NCI-H1417 (cell line): ENCODE data around the gene PTPRG.

Experiments used
- DNase-seq, 3 experiments: peaks; one replicate each; lab custom pipeline; 2025; lab: John Stamatoyannopoulos, UW

Gene PTPRG

DNA sequence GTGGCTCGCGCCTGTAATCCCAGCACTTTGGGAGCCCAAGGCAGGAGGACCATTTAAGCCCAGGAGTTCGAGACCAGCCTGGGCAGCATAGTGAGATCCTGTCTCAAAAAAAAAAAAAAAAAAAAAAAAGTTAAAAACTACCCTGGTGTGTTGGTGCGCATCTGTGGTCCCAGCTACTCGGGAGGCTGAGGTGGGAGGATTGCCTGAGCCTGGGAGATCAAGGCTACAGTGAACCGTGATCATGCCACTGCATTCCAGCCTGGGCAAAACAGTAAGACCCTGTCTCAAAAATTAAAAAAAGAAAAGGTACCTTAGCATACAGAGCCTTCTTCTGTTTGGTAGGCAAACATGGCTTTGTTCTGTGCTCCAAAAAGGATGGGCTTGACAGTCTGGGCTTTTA is 57.5 kb downstream of the PTPRG start:
- no peak for DNase-seq

DNA sequence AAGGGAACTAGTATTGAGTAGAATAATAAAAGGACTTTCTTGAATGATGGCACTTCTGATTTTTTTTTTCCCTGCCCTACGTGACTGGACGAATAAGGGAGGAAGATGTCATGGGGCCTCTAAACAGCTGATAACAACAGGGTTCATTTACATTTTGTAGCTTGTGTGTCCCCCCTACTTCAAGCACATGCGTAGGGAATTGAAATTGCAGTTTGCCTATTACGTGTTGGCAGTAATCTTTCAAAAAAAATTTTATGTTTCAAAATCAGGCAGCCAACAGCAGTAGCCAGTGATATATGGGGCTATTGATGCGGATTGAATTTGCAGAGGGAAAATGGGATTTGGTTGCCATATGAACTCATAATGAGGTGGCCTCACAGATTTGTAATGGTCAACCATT is 58.7 kb downstream of the PTPRG start:
- no peak for DNase-seq

DNA sequence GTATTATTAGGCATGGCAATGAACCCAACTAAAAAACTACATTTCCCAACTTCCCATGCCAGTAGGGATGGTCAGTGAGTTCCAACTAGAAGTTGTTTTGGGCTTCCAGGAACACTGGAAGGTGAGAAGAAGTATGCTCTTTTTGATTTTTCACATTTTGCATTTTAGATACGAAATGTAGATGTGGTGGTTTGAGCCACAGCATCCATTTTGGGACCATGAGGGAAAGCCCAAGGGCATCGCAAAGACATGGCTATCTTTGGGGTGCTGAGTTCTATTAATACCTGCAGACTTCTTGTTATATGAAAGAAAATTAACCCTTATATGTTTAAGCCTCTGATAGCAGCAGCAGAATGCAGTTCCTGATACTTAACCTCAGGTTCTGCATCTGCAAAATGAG is 62.9 kb downstream of the PTPRG start:
- no peak for DNase-seq

DNA sequence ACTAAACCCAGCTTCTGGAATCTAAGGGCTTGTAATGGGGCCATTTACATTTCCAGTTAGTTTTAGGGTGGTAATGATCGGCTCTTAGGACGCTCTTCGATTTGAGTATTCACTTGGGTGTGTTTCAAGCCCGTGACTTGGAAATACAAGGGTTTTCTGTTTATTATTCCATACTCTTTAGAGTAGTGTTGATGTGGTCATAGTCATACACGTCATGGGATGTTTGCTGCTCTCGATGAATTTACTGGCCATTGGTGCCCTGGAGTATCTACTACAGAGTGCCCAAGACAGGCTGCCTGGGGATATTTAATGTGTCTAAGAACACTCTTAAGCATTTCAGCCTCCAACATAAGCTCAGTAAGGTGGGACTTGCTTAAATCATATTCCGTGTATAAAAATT is 64.1 kb downstream of the PTPRG start:
- no peak for DNase-seq

DNA sequence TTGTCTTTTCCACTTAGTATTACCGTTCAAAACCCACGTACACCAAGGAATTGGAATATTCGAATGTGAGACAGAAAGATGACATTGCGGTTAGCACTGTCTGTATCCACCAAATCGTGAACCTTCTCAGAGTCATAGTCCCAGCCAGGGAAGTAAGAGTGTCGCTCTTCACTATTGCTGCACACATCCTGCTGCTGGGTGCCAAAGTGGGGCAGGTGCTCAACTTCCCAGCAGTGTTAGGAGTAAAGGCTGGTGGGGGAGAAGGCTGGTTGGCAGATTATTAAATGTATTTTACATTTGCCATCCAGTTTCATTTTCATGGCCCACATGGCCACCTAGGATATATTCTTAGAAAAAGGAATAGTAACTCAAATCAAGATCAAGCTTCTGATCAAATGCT is 65.1 kb downstream of the PTPRG start:
- DNase-seq: no peak

DNA sequence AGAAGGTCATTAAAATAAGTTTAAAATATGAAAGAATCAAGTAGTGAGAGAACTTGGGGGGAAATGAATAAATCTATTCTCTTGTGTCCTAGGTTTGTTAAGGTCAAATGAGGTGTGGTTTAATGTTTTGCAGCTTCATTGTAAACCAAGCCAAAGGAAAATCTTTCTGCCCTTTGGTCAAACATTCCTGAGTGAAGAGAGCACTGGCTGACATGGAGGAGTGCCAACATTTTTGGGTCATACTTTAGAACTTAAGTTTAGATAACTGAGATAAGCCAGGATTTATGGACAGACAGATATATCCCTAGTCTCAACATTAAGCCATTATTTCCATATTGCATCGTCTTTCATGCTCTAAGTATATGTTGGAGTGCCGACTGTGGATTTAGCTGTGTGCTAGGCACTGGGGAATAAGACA is 66.4 kb downstream of the PTPRG start:
- DNase-seq: no peak

DNA sequence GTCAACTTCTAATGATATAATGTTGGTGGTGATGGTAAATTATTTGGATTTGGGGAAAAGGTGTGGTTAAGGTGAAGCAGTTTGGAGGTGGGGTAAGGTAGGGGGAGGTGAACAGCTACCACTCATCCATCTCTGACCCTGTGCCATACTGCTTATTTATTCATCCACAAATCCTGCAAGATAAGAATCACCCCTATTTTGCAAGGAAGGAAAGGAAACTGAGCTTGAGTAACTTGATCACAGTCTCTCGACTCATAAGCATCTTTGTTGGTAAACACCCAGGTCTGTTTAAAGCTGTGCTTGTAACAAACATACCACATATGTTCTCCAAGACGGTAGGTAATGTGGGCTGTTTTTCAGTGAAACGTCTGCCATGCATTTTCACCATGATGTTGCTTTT is 67.3 kb downstream of the PTPRG start:
- no peak for DNase-seq

DNA sequence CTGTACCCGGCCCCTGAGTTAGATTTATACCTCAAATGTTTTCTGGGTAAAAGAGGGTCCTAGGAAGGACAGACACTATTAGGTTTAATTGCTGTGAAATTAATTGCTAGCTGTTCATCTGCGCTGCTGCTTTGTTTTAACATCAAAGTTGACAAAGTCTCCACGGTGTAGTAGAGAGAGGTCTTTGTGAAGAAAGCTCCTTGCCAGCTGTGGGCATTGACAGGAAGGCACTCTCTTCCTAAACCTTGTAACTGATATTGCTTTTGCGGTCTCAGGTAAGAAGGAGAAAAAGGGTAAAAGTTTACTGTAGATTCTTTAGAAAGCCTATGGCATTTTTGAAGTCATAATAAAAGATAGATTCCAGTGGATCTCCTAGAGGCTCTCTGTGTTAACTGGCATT is 68.1 kb downstream of the PTPRG start:
- DNase-seq: no peak

DNA sequence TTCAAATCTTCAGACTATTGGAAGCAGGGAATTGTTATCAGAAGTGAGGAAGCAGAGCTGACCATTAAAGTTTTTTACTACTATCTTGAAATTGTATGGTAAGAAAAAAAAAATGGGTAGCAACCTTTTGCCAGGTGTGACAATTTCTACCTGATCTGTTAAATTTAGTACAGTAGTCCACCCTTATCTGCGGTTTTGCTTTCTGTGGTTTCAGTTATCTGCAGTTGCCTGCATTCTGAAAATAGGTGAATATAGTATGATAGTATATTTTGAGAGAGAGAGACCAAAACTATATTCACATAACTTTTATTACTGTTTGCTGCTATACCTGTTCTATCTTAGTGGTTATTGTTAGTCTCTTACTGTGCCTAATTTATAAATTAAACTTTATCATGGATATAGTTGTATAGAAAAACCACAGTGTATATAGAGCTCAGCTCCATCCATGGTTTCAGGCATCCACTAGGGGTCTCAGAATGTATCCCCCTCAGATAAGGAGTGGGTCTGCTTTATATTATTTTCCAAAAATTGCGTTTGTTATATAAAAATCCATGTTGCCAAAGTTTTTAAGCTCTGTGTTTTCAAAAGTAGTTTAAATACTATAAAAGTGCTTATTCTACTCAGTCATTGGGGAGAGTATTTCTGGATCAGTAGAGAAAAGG is 69.9 kb downstream of the PTPRG start:
- DNase-seq: no peak

DNA sequence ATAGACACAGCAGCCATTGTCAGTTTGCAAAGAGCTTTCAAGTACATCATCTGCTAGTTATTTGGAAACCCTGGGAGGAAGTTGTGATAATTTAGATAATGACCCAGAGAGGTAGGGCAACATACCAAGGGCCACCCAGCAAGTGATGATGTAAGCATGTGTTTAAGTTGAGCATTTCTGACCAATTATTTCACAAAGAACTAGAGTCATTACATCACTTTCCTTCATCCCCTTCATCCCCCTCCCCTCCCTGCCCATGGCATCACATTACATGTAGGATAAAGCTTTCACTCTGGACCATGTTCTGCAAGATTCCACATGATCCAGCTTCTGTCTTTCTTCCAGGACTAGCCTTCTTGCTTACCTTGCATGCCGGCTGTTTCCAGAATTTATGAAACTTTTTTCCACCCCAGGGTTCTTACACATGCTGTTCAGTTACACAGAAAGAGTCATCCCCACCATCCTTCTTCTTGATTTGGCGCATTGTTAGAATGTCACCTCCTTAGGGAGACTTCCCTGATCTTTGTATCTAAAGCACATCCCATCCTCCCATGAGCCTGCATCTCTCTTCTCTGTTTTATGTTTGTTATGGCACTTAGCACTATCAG is 71.3 kb downstream of the PTPRG start:
- DNase-seq: no peak

DNA sequence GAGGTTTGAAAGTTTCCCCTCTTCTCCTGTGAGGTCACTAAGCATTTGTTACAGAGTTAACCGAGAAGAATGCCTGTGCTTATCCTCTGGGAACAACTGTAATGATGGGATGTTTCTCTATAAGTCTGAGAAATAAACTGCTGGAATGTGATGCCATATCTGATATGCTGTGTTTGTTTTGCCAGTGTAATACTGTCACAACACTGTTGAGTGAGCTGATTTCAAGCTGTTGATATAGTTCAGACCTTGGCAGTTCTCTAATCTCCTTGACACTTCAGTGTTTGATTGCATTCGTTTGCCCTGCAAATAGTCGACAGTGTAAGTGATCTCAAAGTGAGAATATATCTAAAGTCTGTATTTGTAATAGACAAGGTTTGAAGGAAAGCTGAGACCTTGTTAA is 73.3 kb downstream of the PTPRG start:
- DNase-seq: no peak

DNA sequence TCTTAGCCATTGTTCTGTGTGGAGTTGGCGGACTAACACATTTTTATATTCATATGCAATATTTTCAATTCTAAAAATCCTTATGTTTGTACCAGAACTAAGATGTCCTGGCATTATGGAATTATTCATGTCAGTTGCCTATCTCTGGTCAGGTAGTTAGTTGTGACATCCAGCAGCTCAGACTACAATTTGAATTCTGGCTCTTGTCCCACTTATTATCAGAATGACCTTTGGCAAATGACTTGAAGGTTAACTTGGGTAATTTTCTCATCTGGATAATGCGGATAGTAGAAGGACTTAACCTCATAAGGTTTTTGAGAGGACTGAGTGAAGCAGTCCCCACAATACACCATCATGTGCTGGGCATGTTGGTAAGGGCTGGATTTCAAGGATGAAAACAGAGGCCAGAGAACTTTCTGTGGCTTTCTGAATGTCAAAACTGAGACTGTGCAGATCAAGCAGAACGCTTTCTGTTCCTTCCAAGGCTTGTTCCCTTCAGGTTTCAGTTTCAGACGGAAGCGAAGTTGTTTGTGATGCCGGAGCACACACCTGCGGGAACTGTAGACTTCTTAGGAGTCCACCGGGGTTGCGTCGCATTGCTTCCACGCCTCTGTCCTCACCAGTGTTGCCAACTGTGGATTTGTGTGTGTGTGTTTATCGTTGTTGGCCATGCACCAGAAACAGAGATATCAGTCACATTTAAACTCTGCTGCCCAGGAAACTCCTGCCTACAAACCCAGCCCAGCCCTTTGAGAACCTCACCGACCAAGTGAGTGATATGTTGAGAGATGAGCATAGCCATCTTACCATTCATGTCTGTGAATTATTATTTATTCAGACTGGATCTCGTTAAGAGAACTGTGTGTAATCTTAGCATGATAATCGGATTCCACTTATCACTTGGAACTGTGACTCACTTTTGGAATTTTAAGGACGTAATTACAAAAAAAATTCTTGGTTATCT is 76.0 kb downstream of the PTPRG start:
- no peak for DNase-seq

DNA sequence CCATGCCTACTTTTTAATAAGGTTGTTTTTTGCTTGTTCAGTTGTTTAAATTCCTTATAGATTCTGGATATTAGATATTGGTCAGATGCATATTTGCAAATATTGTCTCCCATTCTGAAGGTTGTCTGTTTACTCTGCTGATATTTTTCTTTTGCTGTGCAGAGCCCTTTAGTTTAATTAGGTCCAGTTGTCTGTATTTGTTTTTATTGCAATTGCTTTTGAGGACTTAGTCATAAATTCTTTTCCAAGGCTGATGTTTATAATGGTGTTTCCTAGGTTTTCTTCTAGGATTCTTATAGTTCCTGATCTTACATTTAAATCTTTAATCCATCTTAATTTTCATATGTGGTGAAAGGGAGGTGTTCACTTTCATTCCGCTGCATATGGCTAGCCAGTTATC is 77.4 kb downstream of the PTPRG start:
- no peak for DNase-seq

DNA sequence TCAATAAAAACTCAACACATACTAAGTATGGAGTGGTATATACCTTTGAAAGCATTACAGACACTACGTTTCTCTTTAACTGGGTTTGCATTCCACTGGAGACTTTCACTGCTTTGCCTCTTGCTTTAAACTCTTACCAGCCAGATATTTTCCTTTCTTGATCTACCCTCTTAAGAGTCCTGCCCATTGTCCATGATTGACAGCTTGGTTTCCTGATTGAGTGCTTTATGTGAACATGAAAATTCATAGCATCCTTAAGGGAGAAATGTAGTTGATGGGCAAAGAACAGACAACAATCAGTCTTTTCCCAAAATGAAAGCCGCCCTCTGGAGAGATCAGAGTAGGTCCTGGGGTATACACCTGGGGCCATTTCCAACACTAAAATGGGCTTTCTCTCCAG is 78.6 kb downstream of the PTPRG start:
- DNase-seq: no peak

DNA sequence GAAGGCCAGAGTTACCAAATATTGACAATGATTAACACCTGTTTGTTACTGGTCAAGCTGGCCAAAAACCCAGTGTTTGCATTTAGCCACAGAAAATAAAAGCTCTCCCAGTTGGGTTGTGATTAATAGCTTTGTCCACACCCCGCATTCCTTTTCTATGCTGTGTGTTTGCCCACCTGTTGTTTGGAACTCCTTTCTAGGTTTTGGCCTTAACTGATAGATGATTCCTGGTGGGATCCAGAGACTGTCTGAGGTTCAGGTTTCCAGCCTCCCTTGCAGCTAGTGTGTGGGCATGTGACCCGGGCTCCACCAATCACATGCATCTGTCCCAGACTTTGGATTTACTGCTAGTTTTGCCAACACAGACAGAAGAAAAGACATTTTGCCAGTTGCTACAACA is 83.8 kb downstream of the PTPRG start:
- peak in 2 of 3 experiments; percentile 7 to 54 for DNase-seq

DNA sequence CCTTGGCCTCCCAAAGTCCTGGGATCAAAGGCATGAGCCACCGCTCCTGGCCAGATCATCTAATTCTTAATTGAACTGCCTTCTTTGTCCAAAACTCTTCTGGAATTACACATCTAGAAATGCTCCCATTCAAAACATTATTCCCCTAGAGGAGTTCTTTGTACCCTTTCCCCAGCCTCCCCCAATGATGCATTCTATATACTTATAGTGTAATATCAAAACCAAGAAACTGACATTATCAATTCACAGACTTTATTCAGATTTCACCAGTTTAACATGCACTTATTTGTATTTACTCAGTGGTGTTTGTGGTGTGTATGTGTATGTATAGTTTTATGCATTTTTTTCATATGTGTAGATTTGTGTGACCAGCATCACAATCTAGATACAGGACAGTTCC is 85.0 kb downstream of the PTPRG start:
- DNase-seq: no peak

DNA sequence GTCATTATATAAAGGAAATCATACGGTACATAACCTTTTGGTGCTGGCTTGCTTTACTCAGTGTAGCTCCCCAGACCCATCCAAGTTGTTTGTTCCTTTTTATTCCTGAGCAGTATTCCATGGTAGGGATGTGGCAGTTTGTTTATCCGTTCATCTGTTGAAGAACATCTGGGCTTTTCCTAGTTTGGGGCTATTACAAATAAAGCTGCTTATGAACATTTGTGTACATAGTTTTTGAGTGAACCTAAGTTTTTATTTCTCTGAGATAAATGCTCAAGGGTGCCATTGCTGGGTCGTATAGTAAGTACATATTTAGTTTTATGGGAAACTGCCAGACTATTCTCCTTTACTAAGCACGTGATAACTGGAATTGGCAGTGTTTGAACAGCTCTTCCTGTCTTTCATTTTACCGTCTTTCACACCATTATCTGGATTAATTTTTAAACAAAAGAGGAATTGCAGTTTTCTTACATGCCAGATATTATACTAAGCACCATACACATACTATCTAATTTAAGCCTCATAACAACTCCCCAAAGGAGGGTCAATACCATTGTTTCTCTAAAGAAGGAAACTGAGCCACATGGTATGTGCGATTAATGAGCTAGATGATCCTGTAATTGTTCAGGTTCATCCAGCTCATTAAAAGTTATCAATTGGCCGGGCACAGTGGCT is 85.6 kb downstream of the PTPRG start:
- no peak for DNase-seq

DNA sequence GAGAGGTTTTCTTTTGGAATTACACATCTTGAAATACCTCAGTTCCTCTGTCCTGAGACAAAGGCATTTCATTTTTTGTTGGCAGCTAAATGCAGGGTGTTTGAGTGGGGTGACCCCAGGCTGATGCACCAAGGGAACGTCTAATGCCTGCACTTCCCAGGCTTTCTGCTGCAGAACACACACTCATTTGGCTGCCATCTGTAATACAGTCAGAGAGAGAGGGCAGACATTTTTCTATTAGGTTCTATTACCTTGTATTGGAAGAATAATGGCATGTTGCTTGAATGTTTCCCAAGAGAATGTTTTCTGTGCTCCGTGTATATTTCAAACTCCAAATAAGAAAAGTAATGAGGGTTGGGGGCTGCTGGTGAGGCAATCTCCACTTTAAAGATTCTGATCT is 87.1 kb downstream of the PTPRG start:
- DNase-seq: no peak

DNA sequence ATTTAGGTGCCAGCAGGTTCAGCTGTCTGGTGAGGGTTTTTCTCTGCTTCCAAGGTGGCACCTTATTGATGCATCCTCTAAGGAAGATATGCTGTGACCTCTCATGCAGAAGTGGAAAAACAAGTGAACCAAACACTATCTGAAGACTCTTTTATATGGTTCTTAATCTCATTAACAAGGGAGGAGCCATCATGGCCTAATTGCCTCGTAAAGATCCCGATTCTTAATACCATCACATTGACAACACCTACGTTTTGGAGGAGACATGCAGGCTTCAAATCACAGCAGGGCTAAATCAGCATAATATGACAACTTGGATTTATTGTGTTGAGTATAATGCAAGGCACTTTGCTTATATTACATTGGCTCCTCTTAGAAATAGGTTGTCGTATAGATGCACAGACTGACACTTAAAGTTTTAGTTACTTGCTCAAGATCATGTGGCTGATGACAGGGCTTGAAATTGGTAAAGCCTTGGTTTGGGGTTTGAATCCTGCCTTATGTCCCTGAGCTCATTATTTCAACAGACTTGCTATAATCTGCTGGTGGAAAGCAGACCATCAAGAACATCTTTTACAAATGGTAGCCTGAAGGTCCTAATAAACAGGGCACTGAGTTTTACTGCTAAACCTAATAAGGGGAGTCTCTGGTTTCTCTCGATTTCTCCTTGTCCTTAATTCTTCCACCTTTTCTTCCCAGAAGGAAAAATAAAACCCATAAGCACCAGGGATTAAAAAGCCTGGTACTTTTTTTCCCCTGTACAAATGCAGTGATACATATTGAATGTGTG is 88.2 kb downstream of the PTPRG start:
- no peak for DNase-seq

DNA sequence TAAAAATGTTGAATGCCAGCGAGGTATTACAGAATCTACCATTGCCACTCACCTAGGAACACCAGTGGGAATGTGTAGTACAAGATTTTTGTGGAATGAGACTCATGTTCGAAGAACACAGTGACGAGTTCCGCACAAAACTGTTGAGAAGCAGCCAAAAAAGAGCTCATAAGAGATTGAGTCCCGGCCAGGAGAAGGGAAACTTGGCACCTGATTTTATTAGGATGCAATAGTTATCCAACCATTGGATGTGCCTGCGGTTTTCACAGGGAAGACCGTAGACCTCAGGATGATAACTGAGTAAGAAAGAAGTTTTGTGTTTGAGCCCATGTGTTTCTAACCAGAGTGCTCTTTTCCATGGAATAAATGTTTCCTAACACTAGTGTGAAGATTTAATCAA is 88.9 kb downstream of the PTPRG start:
- DNase-seq: no peak

DNA sequence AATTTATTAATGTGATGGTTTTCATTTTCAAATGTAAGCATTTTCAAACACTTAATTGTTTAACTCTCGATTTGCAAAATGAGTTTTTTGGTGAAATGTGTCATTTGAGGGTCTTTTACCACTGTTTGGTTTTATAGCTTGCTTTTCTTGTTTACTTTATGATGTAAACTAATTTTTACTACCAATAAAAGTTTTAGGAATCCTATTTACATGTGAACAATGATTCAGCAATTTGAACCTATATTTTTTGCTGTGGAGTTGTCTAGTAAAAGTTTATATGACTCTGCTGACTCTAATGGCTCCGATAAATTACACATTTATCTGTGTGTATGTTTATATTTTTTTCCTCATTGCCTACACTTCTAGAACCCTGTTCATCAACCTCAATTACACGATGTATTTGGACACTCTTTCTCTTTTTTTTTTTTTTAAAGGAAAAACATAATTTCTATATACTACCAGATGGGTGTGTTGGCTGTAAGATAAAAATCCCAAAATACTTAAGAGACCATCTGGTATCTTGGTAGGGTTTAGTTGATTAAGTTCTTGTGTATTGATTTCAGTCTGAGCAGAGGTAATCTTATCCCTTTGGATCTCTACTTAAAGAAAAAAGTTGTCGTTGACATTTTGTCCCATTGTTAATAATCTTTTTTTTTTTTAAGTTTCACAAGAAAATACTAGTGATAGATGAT is 89.5 kb downstream of the PTPRG start:
- no peak for DNase-seq
